ENCODE results near the gene TBX3. TPM values are rescaled to one million over a fixed set of nuclear protein-coding genes. Genes with fewer than 3 reads are reported as not detected.

TBX3 gene
- total RNA-seq, 2 experiments from 2014 or later = not detected

GRCh38 chr12:114682785-114683708, 928 bp downstream of the TBX3 start:
- no peak overlapping the region for H3K27ac ChIP-seq (ENCODE audit: low read depth, low read length, poor library complexity, severe bottlenecking)
- no peaks in the 10 kb centered on the region for H3K79me2 ChIP-seq (ENCODE audit: insufficient read depth, low read depth, low read length)
- no peak for DNase-seq (ENCODE audit: low spot score)
- CTCF ChIA-PET (ENCODE audit: unreplicated experiment) = no interaction called here
- no peaks in the 10 kb centered on the region for H3K9me2 ChIP-seq (ENCODE audit: insufficient read depth, low read length)
- no peak overlapping the region for H3K4me2 ChIP-seq (ENCODE audit: low read length)
- no peaks in the 10 kb centered on the region for H3K36me3 ChIP-seq (ENCODE audit: insufficient read depth, low read length)
- intact Hi-C loops (cut with micrococcal nuclease; ENCODE audit: unreplicated experiment) = no loop called here
- H3K4me1 ChIP-seq (ENCODE audit: insufficient read depth, low read length, poor library complexity, severe bottlenecking) = no peaks in the 10 kb centered on the region
- H2AFZ ChIP-seq (ENCODE audit: low read length) = no peak overlapping the region
- no peak for TF ChIP-seq EZH2phosphoT487 (IDR thresholded peaks at IDR 0.05; ENCODE audit: borderline replicate concordance, low read depth, low read length)
- TF ChIP-seq CTCF (conservative IDR thresholded peaks at IDR 0.05; ENCODE audit: low read length) = no peak
- no peaks in the 10 kb centered on the region for H3K9me3 ChIP-seq (ENCODE audit: low read length)
- POLR2A ChIA-PET = no interaction called here
- H3K4me3 ChIP-seq (ENCODE audit: low read depth, low read length, poor library complexity, severe bottlenecking) = no peak overlapping the region
- no TSS peak for BruUV-seq (replicated peaks)
- no peaks in the 10 kb centered on the region for H4K20me1 ChIP-seq (ENCODE audit: insufficient read depth, low read length)

GRCh38 chr12:114682106-114682784, 1.7 kb downstream of the TBX3 start:
- no peaks in the 10 kb centered on the region for H3K36me3 ChIP-seq (ENCODE audit: insufficient read depth, low read length)
- no peak overlapping the region for H2AFZ ChIP-seq (ENCODE audit: low read length)
- no peak overlapping the region for H3K27ac ChIP-seq (ENCODE audit: low read depth, low read length, poor library complexity, severe bottlenecking)
- intact Hi-C loops (cut with micrococcal nuclease; ENCODE audit: unreplicated experiment) = no loop called here
- no peaks in the 10 kb centered on the region for H3K4me1 ChIP-seq (ENCODE audit: insufficient read depth, low read length, poor library complexity, severe bottlenecking)
- ChIA-PET POLR2A (no interaction called here), CTCF (ENCODE audit: unreplicated experiment) (no interaction called here)
- H3K4me3 ChIP-seq (ENCODE audit: low read depth, low read length, poor library complexity, severe bottlenecking) = no peak overlapping the region
- no peaks in the 10 kb centered on the region for H3K79me2 ChIP-seq (ENCODE audit: insufficient read depth, low read depth, low read length)
- H3K4me2 ChIP-seq (ENCODE audit: low read length) = no peak overlapping the region
- H4K20me1 ChIP-seq (ENCODE audit: insufficient read depth, low read length) = no peaks in the 10 kb centered on the region
- DNase-seq (ENCODE audit: low spot score) = no peak
- H3K9me2 ChIP-seq (ENCODE audit: insufficient read depth, low read length) = no peaks in the 10 kb centered on the region
- TF ChIP-seq CTCF (conservative IDR thresholded peaks at IDR 0.05; ENCODE audit: low read length) (no peak), EZH2phosphoT487 (IDR thresholded peaks at IDR 0.05; ENCODE audit: borderline replicate concordance, low read depth, low read length) (no peak)
- H3K9me3 ChIP-seq (ENCODE audit: low read length) = no peaks in the 10 kb centered on the region
- BruUV-seq (replicated peaks) = no TSS peak

Measured in OCI-LY7 (cell line).